CD14-positive monocyte (primary cell): ENCODE data around the gene RGS7. TPM values are rescaled to one million over a fixed set of nuclear protein-coding genes. Genes with fewer than 3 reads are reported as not detected.

ENCODE experiments used
- DNase-seq, 3 donors: peaks; one replicate each; pipeline ENCODE4 v3.0.0-alpha.2; 2011 to 2022
- H2AFZ ChIP-seq: 2 replicates; pipeline ENCODE4 v1.6.0; 2012; ENCODE audit warnings: mild to moderate bottlenecking, low read depth, low read length, inconsistent platforms; ENCODE audit not compliant: insufficient read depth, poor library complexity, severe bottlenecking
- H3K27ac ChIP-seq, 2 donors: 1 replicate in 1 of 2; 2 replicates in 1 of 2; pipeline ENCODE4 v1.5.1; 2012 to 2013; ENCODE audit warnings: low read length in 2 of 2, control low read depth in 1 of 2, inconsistent platforms in 1 of 2, low read depth in 1 of 2, mild to moderate bottlenecking in 1 of 2
- H3K27me3 ChIP-seq, 2 donors: one replicate each; pipeline versions ENCODE4 v1.6.0 to v1.6.1; 2011 to 2013; ENCODE audit warnings: low read length in 2 of 2; ENCODE audit not compliant: control insufficient read depth in 2 of 2, insufficient read depth in 2 of 2
- H3K36me3 ChIP-seq, 2 donors: replicated peaks in 1 of 2; 1 replicate in 1 of 2; 2 replicates in 1 of 2; pipeline versions ENCODE4 v1.5.1 to v1.6.1; 2012 to 2013; ENCODE audit warnings: low read length in 2 of 2, control low read depth in 1 of 2, inconsistent platforms in 1 of 2, mild to moderate bottlenecking in 1 of 2; ENCODE audit not compliant: insufficient read depth in 2 of 2, control insufficient read depth in 1 of 2
- H3K4me1 ChIP-seq, 2 donors: 1 replicate in 1 of 2; 2 replicates in 1 of 2; pipeline versions ENCODE4 v1.5.1 to v1.6.1; 2012 to 2013; ENCODE audit warnings: low read length in 2 of 2, control low read depth in 1 of 2, inconsistent platforms in 1 of 2, mild to moderate bottlenecking in 1 of 2, moderate library complexity in 1 of 2; ENCODE audit not compliant: insufficient read depth in 2 of 2, control insufficient read depth in 1 of 2
- H3K4me2 ChIP-seq: replicated peaks from 2 replicates; pipeline ENCODE3; 2012; ENCODE audit warnings: low read length, moderate library complexity, mild to moderate bottlenecking; ENCODE audit not compliant: poor library complexity, severe bottlenecking; ENCODE audit errors: extremely low read depth
- H3K4me3 ChIP-seq, 3 experiments: fragments of 200-600 bp in 1 of 3; sonication (generic) in 1 of 3; replicated peaks in 1 of 3; 1 replicate in 2 of 3; 2 replicates in 1 of 3; pipeline ENCODE4 v1.5.1; 2011 to 2013; ENCODE audit warnings: low read length in 3 of 3, mild to moderate bottlenecking in 3 of 3, control low read depth in 2 of 3, low read depth in 2 of 3, inconsistent platforms in 1 of 3, moderate library complexity in 1 of 3
- H3K79me2 ChIP-seq: 2 replicates; pipeline ENCODE4 v1.6.0; 2012; ENCODE audit warnings: mild to moderate bottlenecking, control low read depth, inconsistent platforms, low read length, moderate library complexity; ENCODE audit not compliant: insufficient read depth
- H3K9ac ChIP-seq: 2 replicates; pipeline ENCODE4 v1.6.0; 2017; ENCODE audit warnings: low read length, mild to moderate bottlenecking; ENCODE audit not compliant: insufficient read depth, poor library complexity, severe bottlenecking
- H3K9me3 ChIP-seq, 2 donors: replicated peaks in 1 of 2; 1 replicate in 1 of 2; 2 replicates in 1 of 2; pipeline versions ENCODE4 v1.5.1 to v1.6.1; 2012 to 2013; ENCODE audit warnings: low read length in 2 of 2, control low read depth in 1 of 2; ENCODE audit not compliant: control insufficient read depth in 1 of 2, insufficient read depth in 1 of 2
- H4K20me1 ChIP-seq: 2 replicates; pipeline ENCODE4 v1.6.0; 2012; ENCODE audit warnings: mild to moderate bottlenecking, low read length, control low read depth, moderate library complexity; ENCODE audit not compliant: insufficient read depth
- H3K27ac Mint-ChIP-seq, 7 donors: one replicate each; pipeline ENCODE4 v1.8.0; 2020; ENCODE audit warnings: mild to moderate bottlenecking in 7 of 7, mixed read lengths in 7 of 7, moderate library complexity in 6 of 7, inconsistent platforms in 2 of 7
- H3K27me3 Mint-ChIP-seq, 3 donors: one replicate each; pipeline ENCODE4 v1.8.0; 2021 to 2022; ENCODE audit warnings: low read depth in 3 of 3, mild to moderate bottlenecking in 3 of 3, mixed read lengths in 3 of 3, moderate library complexity in 3 of 3, inconsistent platforms in 1 of 3
- H3K36me3 Mint-ChIP-seq, 2 donors: one replicate each; pipeline ENCODE4 v1.8.0; 2020; ENCODE audit warnings: mixed read lengths in 2 of 2, inconsistent platforms in 1 of 2, mild to moderate bottlenecking in 1 of 2
- H3K4me1 Mint-ChIP-seq: one replicate; pipeline ENCODE4 v1.8.0; 2020; ENCODE audit warnings: mild to moderate bottlenecking, mixed read lengths
- H3K4me3 Mint-ChIP-seq, 2 donors: one replicate each; pipeline ENCODE4 v1.8.0; 2020; ENCODE audit warnings: mild to moderate bottlenecking in 2 of 2, mixed read lengths in 2 of 2, moderate library complexity in 1 of 2
- H3K9me3 Mint-ChIP-seq, 7 donors: one replicate each; pipeline ENCODE4 v1.8.0; 2020 to 2022; ENCODE audit warnings: mixed read lengths in 7 of 7, mild to moderate bottlenecking in 6 of 7, moderate library complexity in 6 of 7, inconsistent platforms in 2 of 7
- CTCF ChIP-seq: fragments of 200-600 bp; IDR thresholded peaks from one replicate; pipeline ENCODE4 v1.8.0; 2022; ENCODE audit warnings: antibody characterized with exemption, mild to moderate bottlenecking
- WGBS: methylation state at CpG from one replicate; pipeline ENCODE4 v1.1.5; 2013; ENCODE audit warnings: missing lambda C conversion rate; ENCODE audit not compliant: insufficient coverage; 5-methylcytosine and 5-hydroxymethylcytosine counted together
- intact Hi-C, 2 donors: fragments of 100-400 bp; cut with micrococcal nuclease; formaldehyde crosslinking; loops; one replicate each; pipeline versions ENCODE4 v1.15.0 to v1.15.1; 2023
- polyA plus RNA-seq, 3 donors: library from polyadenylated mRNA; depleted of rRNA in 1 of 3; unstranded in 2 of 3; stranded (reverse) in 1 of 3; fragments of 300-500 nt in 2 of 3; fragments of >200 nt in 1 of 3; fragmentation: Illumina TruSeq in 2 of 3; gene quantifications; 1 replicate in 2 of 3; 2 replicates in 1 of 3; pipeline ENCODE4 v1.2.3, GENCODE V29; 2012 to 2021

RGS7 gene
- polyA plus RNA-seq, 3 donors: not detected

- no peak overlapping the region for H3K4me3 ChIP-seq
- no peak overlapping the region for H3K27ac ChIP-seq
- Mint-ChIP-seq H3K9me3 (peaks cover 0 to 8% (median 1%) of the 10 kb centered on the region in 7 donors), H3K4me1 (no peaks in the 10 kb centered on the region), H3K27me3 (peaks cover 0 to 2% (median 0%) of the 10 kb centered on the region in 3 donors), H3K36me3 (no peaks in the 10 kb centered on the region), H3K27ac (no peak overlapping the region), H3K4me3 (no peak overlapping the region)
- intact Hi-C loops: no loop called here
- no peak overlapping the region for H2AFZ ChIP-seq
- H3K4me1 ChIP-seq: no peaks in the 10 kb centered on the region
- H3K4me2 ChIP-seq: no peak overlapping the region
- H3K36me3 ChIP-seq: no peaks in the 10 kb centered on the region
- no peaks in the 10 kb centered on the region for H4K20me1 ChIP-seq
- H3K79me2 ChIP-seq: no peaks in the 10 kb centered on the region
- no peak for DNase-seq
- H3K9ac ChIP-seq: no peak overlapping the region
- no peaks in the 10 kb centered on the region for H3K27me3 ChIP-seq
- TF ChIP-seq CTCF: no peak
- H3K9me3 ChIP-seq: no peaks in the 10 kb centered on the region
- 96% methylated on average over 4 of the region's 6 CpGs for WGBS
Observed at GRCh38 chr1:240833075-240833474, 523.9 kb downstream of the RGS7 start.

- TF ChIP-seq CTCF: no peak
- no peak overlapping the region for H3K4me3 Mint-ChIP-seq
- Histone ChIP-seq H3K27ac (no peak overlapping the region), H3K79me2 (no peaks in the 10 kb centered on the region), H3K36me3 (no peaks in the 10 kb centered on the region), H3K27me3 (no peaks in the 10 kb centered on the region), H2AFZ (no peak overlapping the region), H3K4me1 (no peaks in the 10 kb centered on the region), H3K4me3 (no peak overlapping the region), H3K9me3 (no peaks in the 10 kb centered on the region), H3K9ac (no peak overlapping the region), H3K4me2 (no peak overlapping the region), H4K20me1 (no peaks in the 10 kb centered on the region)
- no peaks in the 10 kb centered on the region for H3K36me3 Mint-ChIP-seq
- no peak for DNase-seq
- peaks cover 0 to 8% (median 2%) of the 10 kb centered on the region in 7 donors for H3K9me3 Mint-ChIP-seq
- H3K4me1 Mint-ChIP-seq: no peaks in the 10 kb centered on the region
- intact Hi-C loops: no loop called here
- H3K27me3 Mint-ChIP-seq: peaks cover 0 to 2% (median 0%) of the 10 kb centered on the region in 3 donors
- H3K27ac Mint-ChIP-seq: no peak overlapping the region
- WGBS: no CpG with 5 or more reads among the region's 3 CpGs
Observed at GRCh38 chr1:240831922-240832321, 525.1 kb downstream of the RGS7 start.
